Stimulated activated CD4-positive, alpha-beta T cell treated with anti-CD3 and anti-CD28 coated beads, Interleukin-4, amount 100 ng/mL, for 1 hour (primary cell): ENCODE results near the gene RHOG.
"Not testable (repeated sequence)": the region's sequence is repeated elsewhere in the genome, so short reads cannot be mapped to it uniquely, and the experiment has no call there.

ENCODE experiments used
- DNase-seq: peaks from one replicate; pipeline ENCODE4 v3.0.0-alpha.2; 2020

Gene RHOG

DNA sequence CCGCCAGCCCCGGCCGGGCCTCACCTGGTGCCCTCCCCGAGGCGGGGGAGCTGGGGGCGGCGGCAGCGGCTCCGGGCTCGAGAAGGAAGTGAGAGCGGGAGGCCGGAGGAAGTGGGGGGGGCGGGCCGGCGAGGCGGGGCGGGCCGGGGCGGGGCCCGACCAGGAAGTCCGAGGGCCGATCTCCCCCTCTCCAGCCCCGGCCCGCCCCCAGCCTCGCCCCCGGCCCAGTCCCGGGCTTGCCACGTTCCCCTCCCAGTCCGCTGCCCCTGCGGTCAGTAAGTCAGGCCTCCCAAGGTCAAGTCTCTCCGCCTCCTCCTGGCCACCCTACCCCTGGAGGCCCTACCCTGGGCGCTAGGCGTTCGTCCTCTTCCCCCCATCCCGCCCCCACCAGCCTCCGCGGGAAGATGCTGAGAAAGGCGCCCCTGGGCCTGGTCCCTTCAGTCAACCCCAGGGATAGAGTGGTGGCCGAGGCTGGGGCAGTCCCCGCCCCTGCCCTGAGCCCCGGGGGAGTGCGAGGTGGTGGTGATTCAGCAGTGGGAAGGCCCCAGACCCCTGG lies at the start of gene RHOG:
Gene RHOG (minus strand): TSS at position 90 of the 556 bp plus-strand sequence. CDS start 12,821 bp downstream, outside the sequence.
- peak; percentile 92 for DNase-seq

- DNase-seq = no peak
These were observed 49.3 kb upstream of the RHOG start for GRCh38 chr11:3890014-3890413.

- DNase-seq = no peak
These were observed 48.1 kb upstream of the RHOG start for GRCh38 chr11:3888876-3889275.

- DNase-seq = no peak
These were observed 46.2 kb upstream of the RHOG start for GRCh38 chr11:3886985-3887384.

DNA sequence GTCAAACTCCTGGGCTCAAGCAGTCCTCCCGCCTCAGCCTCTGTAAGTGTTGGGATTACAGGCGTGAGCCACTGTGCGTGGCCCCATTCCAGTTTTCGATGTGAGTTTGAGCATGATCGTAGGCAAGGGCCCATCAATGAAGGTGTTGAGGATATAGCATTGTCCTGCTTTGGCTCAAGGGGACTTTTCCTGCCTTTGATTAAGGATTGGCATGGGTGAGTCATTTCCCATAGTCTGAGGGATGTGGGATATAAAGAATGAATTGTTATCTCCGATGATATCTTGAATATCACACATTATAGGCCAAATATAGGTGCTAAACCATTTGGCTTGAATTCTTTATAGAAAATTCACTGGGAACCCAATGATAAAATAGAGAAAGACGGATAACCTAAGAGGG lies 45.1 kb upstream of the RHOG start:
- no peak for DNase-seq

- no peak for DNase-seq
These were observed 41.9 kb upstream of the RHOG start for GRCh38 chr11:3882655-3883054.

GRCh38 chr11:3880724-3881123 lies 40.0 kb upstream of the RHOG start:
- DNase-seq = no peak

DNA sequence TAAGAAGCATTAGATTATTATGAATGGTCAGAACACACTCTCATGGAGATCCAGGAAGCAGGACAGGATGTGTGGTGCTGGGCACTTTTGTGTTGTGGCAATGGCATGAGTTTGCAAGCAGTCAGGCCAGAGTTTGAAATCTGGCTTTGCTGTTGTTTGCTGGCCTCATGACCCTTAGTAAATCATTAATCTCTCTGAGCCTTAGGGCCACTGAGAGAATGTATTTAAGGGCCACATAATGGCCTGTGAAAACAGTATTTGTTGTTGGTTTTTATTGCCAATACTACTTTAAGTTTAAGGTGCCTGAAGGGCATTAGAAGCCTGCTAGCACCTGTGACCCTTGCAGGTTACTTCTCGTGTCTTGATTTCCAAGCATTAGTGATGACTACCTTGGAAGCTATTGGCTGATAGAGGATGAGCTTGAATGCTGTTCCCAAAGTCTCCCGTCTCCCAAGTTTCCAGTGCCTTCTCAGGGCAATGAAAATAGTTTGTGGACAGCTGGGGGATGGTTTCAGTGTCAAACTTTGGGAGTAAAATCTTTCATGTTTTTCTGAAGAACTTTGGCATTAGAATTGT lies 39.3 kb upstream of the RHOG start:
- DNase-seq = no peak

GRCh38 chr11:3879216-3879966 lies 38.6 kb upstream of the RHOG start:
- DNase-seq = no peak

DNA sequence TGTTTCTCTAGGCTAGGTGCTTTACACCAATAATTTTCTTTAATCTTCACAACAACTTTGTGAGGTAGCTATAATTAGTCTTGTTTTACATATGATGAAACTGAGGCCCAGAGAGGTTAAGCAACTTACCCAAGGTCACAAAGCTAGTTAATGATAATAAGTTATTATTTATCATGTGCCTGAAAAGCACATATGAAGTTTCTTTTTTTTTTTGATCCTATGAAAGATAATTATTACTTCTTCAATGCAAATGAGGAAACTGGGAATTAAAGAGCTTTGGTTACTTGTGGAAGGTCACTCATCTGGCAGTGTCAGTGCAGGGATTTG lies 37.5 kb upstream of the RHOG start:
- no peak for DNase-seq

DNA sequence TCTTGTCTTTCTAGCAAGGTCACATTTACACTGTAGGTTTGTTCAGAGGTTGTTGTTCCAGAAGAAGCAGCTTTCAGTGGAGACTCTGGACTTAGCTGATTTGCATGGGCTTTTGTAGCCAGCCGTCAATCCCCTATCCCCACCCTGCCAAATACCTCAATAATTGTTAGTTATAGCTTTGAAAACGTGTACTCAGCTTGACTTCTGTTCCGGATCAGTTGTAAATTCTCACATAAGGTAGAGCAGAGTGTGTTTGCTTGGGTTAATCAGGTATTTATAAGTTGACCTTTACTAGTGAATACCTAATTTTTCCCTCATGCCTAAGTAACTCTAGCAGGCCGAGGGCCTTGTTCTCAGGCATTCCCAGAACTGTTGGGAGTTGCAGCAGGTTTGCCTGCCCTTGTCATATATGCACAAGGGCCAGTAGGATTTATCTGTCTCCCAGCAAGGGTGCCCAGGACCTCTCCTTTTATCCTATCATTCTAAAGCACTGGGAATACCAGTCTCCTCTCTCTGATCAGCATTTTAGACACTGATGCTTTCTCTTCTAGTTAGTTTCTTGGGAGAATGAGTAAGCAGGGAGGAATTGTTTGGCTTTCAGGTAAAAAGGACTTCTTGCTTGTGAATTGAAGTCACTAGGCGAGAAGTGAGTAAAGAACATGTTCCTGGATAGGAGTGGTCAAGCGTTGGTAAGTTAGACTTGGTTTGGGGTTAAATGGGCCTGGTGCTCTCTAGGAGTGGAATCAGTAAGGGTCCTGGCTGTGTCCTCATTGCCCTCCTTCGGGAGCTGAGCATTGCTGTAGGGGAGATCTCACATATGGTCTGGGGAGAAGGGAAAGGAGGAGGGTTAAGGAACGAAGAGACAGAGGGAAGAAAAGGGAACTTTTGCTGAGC lies 36.9 kb upstream of the RHOG start:
- DNase-seq = no peak

DNA sequence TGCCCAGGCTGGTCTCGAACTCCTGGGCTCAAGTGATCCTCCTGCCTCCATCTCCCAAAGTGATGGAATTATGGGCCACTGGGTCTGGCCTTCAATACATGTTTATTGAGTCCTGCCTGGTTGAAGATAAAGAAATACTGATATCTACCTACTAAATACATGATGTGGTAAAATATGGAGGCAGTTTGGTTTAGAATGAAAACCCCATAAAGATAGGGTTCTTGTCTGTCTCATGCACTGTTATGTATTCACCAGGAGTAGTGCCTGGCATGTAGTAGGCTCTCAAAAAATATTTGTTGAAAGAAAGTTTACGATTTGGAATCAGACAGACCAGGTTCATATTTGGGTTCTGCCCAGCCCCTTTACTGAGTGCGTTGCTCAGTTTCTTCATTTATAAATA lies 35.9 kb upstream of the RHOG start:
- no peak for DNase-seq

- no peak for DNase-seq
These were observed 33.1 kb upstream of the RHOG start for GRCh38 chr11:3873712-3874349.

DNA sequence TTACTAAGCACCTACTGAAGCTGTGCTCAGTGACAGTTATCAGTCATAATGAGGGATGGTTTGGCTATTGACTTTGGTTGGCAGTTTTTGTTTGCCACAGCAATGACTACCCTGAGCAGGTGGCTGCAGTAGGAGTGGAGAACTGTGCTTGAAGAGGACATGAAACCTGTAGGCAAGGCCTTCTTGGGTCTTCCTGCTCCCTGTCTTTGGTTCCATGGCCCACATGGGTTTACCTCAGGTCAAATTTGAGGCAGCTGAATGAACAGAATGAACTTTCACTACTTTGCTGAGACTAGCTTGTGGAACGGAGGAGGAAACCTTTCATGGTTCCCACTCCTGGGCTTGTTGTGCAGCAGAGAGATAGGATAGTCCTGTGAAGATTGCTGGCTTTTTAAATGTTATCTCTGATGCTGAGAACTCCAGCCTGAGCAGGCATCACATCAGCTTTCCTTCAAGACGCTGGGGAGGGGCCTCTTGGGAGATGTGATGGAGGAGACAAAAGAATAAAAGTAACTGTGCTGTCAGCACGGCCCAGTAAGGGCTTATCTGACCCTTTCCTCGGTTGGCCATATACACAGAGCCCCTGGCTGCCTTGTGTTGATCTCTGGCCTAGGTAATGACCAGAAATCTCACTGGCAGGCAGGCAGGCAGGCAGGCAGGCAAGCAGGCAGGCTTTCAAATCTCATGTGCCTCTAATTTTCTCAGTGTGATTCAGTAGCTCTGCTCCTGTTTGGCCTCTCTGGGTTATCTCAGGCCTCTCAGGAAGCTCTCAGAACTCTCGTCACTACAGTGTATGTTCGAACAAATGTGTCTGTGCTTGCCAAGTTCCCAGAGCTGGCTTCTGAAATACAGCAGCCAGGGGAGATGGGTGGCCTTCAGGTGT lies 26.7 kb upstream of the RHOG start:
- DNase-seq = no peak

GRCh38 chr11:3866836-3867208 lies 26.1 kb upstream of the RHOG start:
- no peak for DNase-seq

DNA sequence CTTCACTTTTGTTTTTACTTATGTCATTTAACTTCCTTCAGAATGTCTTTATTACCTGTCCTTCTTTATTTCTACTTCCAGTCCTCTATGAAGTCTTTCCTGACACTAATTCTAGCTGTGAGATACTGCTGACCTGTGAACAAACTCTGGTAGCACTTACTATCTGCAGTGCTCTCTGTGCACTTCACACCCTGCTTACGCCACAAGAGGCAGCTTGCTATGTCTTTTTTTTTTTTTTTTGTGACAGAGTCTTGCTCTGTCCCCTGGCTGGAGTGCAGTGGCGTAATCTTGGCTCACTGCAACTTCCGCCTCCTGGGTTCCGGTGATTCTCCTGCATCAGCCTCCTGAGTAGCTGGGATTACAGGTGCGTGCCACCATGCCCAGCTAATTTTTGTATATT lies 25.4 kb upstream of the RHOG start:
- no peak for DNase-seq

- DNase-seq = no peak
These were observed 24.8 kb upstream of the RHOG start for GRCh38 chr11:3865388-3866193.

DNA sequence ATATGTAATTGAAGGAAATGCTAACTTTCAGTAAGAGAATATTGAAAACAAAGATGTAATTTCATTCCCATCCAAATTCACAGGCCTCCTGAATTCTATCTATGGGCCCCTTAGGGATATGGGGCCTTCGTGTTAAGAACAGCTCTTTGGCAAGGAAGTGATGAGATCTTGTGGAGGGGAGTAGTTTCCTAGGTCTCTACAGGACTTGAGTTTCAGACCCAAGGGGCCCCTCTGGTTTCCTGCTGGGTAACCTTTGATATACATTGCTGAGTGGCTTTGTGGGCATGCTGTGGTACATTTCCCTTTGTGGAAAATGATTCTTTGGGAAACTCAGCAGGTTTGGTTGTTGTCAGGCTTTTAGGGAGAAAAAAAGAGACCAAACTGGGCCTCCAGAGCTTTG lies 20.9 kb upstream of the RHOG start:
- DNase-seq = no peak

- not testable (repeated sequence) for DNase-seq
These were observed 20.2 kb upstream of the RHOG start for GRCh38 chr11:3860898-3861393.

GRCh38 chr11:3860375-3860774 lies 19.6 kb upstream of the RHOG start:
- peak; percentile 43 for DNase-seq

DNA sequence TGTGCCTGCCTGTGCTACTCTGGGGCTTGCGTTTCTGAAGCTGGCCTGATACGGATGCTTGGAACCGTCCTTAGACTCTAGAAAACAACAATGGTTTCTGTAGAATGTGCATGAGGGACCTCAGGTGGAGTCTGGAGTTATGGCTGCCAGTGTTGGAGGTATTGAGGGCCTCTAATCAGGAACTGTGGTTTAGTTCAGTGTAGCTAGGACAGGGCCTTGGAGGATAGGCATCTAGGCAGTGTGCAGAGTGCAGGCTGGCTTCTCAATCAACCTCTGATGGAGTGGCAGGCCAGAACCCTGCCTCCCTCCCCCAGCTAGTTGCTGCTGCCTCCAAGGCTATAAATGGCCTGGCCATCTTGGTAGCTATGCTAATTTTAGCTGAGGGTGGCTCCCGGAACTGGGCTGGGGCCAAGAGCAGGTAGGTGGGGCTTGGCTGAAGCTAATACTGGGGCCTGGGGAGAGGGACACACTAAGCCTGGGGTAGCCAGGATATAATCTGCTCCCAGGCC lies 18.7 kb upstream of the RHOG start:
- no peak for DNase-seq
